HG03095 (cell line): Measurements from ENCODE around the gene TMPRSS13.
"Not testable (repeated sequence)": the region's sequence is repeated elsewhere in the genome, so short reads cannot be mapped to it uniquely, and the experiment has no call there.

ENCODE experiments used
- ATAC-seq: cut with Tn5 transposase; IDR thresholded peaks from one replicate; pipeline ENCODE4 v1.9.1; 2021; ENCODE audit warnings: moderate library complexity; ENCODE audit not compliant: unreplicated experiment

Gene TMPRSS13

DNA sequence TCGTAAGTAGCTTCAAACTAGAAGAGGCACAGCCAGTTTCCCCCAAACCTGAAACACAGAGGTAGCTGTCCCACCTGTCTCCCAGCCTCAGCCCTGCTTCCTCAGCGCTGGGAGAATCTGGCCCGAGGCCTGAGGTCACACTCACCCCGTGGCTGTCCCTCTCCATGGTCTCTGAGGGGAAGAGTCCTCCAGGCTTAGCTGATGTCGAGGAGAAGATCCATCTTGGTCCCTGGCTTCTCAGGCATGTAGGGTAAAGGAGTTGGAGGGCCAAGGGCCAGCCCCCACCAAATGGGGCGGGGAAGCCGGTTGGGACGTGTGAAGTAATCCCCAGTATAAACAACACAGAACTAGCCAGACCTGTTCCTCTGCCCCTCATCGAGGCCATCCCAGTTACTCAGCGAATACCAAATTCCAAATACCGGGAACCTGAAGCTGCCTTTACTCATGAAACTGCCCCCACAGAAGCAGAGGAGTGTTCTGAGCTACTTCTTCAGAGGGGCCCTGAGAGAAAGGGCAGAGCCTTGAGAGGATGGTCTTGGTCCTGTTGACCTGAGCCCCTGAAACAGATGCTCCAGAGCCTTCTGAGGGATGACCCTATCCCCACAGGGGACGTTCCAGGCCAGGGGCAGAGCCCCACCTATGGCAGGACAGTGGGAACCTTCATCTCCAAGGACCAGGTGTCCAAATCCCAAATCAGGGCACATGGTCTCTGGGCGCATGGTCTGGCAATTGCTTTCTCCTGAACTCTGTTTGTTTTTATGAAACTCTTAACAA, at the start of gene TMPRSS13:
TMPRSS13 (minus strand) TSS at position 261 of the 774 bp plus-strand sequence; CDS start at position 166, 95 bp downstream.
- ATAC-seq, result no peak

DNA sequence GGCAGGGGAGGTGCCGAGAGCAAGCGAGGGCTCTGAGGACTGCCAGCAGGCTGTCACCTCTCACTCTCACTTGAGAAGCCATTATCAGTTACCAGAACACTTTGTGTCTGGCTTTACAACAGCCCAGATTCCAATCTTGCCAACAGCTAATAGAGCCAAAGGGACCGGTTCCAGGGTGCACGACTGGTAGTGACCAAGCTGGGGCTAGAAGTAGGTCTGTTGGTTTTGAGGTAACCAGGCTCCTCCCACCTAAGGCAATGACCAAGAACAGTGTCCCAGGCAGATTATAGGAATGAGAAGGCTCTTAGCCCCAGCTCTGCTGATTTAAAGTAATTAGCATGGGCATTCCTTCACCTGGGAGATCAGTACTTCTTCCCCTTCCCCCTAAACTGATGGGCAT, 49.8 kb upstream of the TMPRSS13 start:
- no peak for ATAC-seq

DNA sequence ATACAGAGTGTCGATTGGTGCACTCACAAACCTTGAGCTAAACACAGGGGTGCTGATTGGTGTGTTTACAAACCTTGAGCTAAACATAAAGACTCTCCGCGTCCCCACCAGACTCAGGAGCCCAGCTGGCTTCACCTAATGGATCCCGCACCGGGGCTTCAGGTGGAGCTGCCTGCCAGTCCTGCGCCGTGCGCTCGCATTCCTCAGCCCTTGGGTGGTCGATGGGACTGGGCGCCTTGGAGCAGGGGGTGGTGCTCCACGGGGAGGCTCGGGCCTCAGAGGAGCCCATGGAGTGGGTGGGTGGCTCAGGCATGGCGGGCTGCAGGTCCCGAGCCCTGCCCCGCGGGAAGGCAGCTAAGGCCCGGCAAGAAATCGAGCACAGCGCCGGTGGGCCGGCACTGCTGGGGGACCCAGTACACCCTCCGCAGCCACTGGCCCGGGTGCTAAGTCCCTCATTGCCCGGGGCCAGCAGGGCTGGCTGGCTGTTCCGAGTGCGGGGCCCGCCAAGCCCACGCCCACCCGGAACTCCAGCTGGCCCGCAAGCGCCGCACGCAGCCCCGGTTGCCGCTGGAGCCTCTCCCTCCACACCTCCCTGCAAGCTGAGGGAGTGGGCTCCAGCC, 49.2 kb upstream of the TMPRSS13 start:
- not testable (repeated sequence) for ATAC-seq

GRCh38 chr11:117977612-117978264, 48.5 kb upstream of the TMPRSS13 start:
- ATAC-seq, result not testable (repeated sequence)

DNA sequence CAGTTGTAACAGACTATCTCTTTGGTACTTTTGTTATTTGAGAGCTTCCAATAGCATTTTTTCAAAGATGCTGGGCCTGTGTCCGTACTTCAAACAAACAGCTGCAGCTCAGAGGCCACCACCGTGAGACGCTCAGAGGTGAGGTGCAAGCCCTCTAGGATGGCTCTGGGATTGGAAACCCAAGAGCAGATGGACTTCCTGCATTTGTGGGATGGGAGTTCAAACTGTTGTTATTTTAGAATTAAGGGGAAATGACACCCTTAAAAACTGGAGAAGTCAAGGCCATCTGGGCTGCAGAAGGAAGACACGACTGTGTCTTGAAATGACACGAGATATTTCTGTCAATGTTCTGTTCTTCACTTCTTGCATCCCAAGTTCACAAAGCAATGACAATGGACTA, 47.8 kb upstream of the TMPRSS13 start:
- no peak for ATAC-seq

DNA sequence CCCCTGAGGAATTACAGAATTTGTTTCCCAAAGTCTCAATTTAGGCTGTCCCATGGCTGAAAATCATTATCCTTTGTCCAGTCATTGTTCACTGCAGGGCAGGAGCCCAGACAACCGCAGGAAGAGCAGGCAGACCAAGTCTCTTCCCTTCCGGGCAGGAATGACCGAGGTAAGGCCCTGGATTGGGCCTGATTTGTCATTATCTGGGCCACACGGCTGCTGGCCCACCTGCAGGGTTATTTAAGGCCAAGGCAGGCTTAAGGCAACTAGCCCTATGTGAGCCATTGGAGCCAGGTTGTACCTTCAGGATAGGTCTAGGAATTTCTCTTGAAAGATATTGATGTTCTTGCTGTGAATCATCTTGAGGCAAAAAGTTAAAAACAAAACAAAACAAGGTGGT, 47.2 kb upstream of the TMPRSS13 start:
- no peak for ATAC-seq

- no peak for ATAC-seq
These were observed 44.3 kb upstream of the TMPRSS13 start for GRCh38 chr11:117973503-117973860.

DNA sequence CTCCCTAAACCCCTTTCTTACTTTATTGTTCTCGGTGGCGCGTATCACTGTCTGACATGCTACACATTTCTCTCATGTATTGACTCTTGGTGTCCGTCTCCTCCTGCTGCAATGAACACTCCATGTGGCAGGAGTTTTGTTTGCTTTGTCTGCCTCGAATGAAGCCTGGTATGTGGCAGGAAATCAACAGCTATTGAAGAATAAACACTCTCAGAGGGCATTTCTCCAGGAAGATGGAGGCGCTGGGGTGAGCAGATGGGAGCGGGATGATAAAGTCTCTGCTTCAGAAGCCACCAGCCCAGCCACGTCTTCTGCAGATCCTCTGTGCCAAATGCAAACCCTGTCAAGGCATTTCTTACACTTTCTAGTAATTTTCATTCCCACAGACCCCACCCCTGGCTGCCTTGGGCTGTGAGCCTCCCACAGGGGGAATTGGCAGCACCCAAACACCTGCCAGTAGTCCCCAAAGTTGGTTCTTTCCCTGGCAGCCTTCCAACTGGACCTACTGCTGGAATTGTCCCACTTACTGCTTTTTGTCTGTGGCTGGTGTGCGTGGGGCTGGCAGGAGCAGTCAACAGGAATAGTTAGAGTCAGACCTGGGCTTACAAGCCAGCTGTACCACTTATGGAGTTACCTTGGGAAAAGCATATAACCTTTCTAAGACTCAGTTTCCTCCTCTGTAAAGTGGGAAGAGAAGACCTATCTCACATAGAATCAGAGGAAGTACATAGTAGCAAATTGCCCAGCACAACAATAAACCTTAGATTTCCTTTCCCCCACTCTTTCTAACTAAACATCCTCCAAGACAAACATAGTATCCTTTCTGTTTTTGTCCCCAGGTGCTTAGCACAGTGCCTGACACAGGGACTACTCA, 43.7 kb upstream of the TMPRSS13 start:
- no peak for ATAC-seq

DNA sequence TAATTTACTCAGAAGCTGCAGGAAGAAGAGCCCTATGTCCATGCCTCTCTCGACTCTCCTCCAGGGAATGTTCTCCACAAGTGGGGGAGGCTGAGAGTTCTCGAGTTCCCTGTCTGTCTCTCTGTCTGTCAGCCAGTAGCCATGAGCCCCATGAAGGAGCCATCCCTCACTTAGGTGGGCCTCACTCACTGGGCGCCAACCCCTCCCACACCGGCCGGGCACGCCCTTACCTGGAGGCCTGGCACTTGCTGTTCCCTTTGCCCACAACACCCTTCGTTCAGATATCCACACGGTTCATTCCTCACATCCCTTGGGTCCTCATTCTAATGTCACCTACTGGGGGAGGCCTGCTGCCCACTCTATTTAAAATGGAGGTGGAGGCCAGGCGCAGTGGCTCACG, 42.8 kb upstream of the TMPRSS13 start:
- no peak for ATAC-seq

- no peak for ATAC-seq
These were observed 41.3 kb upstream of the TMPRSS13 start for GRCh38 chr11:117970400-117971024.

GRCh38 chr11:117969160-117969991, 40.2 kb upstream of the TMPRSS13 start:
- ATAC-seq, result no peak

- no peak for ATAC-seq
These were observed 37.7 kb upstream of the TMPRSS13 start for GRCh38 chr11:117966908-117967307.

DNA sequence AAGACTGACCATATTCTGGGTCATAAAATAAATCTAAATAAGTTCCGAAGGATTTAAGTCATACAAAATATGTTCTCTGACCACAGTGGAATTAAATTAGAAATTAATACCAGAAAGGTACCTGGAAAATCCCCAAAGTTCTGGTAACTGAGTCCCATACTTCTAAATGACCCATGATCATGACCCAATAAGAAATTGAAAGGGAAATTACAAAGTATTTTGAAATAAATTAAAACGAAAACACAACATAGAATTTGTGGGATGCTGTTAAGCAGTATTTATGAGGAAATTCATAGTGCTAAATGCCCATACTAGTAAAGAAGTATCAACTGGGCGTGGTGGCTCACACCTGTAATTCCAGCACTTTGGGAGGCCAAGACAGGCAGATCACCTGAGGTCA, 33.6 kb upstream of the TMPRSS13 start:
- ATAC-seq, result no peak

DNA sequence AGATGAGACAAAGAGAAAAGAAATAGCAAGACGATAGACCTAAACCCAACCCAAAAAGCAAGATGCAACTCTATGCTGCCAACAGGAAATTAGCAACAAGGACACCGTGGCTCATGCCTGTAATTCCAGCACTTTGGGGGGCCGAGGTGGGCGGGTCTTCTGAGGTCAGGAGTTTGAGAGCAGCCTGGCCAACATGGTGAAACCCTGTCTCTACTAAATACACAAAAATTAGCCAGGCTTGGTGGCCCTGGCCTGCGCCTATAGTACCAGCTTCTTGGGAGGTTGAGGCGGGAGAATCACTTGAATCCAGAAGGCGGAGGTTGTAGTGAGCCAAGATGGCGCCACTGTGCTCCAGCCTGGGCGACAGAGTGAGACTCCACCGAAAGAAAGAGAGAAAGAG, 32.7 kb upstream of the TMPRSS13 start:
- ATAC-seq, result no peak

GRCh38 chr11:117960406-117960805, 31.2 kb upstream of the TMPRSS13 start:
- ATAC-seq, result no peak

GRCh38 chr11:117959438-117960149, 30.4 kb upstream of the TMPRSS13 start:
- no peak for ATAC-seq

DNA sequence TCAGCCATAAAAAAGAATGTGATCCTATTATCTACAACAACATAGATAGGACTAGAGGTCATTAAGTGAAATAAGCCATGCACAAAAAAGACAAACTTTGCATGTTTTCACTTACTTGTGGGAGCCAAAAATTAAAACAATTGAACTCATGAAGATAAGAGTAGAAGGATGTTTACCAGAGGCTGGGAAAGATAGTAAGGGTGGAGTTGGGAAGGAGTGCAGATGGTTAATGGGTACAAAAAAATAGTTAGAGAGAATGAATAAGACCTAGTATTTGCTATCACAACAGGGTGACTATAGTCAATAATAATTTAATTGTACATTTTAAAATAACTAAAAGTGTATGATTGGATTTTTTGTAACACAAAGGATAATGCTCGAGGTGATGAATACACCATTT, 29.7 kb upstream of the TMPRSS13 start:
- no peak for ATAC-seq

DNA sequence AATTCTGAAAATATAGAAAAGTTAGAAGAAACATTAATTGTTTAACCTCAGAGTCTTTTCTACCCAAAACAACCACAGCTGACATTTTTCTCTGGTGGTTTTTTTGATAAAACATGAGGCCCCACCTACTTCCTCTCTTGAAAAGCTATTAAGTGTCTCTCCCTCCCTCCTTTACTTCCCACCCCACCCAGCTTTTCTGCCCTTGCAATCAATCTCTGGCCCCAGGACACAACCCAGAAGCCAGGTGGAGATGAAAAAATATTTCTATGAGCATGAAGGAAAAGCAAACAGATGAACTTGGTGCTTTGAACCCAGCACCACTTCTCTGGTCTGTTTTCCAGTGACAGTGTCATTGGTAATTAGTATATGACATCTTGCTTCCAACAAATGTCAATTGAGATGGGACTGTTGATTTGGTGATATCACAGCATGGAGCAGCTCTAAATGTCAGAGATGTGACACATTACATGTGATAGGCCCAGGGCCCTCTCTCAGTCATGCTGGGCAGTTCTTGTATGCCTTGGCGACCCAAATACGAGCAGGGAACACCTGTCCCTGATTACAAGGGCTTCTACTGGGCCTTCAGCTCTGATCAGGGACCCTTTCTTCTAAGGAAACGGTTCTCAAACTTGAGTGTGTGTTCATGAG, 23.9 kb upstream of the TMPRSS13 start:
- no peak for ATAC-seq
